ENCODE data around the gene CNGB1. TPM values are rescaled to one million over a fixed set of nuclear protein-coding genes. Genes with fewer than 3 reads are reported as not detected.

Gene CNGB1
- total and polyA plus RNA-seq, 2 of the 13 experiments (the other 11 are each of a cell fraction or from before 2014, with no cell fraction given), result 0.02 to 0.15 TPM

GRCh38 chr16:57957673-57958392, 13.1 kb downstream of the CNGB1 start (continued):
- TF ChIP-seq BRF2 (CRISPR knock-in tag; IDR thresholded peaks at IDR 0.05) (no peak), ZSCAN30 (CRISPR knock-in tag; IDR thresholded peaks at IDR 0.05) (no peak), MEIS2 (CRISPR knock-in tag; IDR thresholded peaks at IDR 0.05) (no peak), ZNF75D (CRISPR knock-in tag; IDR thresholded peaks at IDR 0.05; ENCODE audit: borderline replicate concordance) (no peak), MLLT10 (CRISPR knock-in tag; IDR thresholded peaks at IDR 0.05) (no peak), DR1 (CRISPR knock-in tag; IDR thresholded peaks at IDR 0.05) (no peak), MAF1 (CRISPR knock-in tag; IDR thresholded peaks at IDR 0.05; ENCODE audit: borderline replicate concordance) (no peak)
- TF ChIP-seq, protein P1, sequence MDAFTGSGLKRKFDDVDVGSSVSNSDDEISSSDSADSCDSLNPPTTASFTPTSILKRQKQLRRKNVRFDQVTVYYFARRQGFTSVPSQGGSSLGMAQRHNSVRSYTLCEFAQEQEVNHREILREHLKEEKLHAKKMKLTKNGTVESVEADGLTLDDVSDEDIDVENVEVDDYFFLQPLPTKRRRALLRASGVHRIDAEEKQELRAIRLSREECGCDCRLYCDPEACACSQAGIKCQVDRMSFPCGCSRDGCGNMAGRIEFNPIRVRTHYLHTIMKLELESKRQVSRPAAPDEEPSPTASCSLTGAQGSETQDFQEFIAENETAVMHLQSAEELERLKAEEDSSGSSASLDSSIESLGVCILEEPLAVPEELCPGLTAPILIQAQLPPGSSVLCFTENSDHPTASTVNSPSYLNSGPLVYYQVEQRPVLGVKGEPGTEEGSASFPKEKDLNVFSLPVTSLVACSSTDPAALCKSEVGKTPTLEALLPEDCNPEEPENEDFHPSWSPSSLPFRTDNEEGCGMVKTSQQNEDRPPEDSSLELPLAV (CRISPR knock-in tag; conservative IDR thresholded peaks at IDR 0.05; ENCODE audit: low read depth), result no peak

DNA sequence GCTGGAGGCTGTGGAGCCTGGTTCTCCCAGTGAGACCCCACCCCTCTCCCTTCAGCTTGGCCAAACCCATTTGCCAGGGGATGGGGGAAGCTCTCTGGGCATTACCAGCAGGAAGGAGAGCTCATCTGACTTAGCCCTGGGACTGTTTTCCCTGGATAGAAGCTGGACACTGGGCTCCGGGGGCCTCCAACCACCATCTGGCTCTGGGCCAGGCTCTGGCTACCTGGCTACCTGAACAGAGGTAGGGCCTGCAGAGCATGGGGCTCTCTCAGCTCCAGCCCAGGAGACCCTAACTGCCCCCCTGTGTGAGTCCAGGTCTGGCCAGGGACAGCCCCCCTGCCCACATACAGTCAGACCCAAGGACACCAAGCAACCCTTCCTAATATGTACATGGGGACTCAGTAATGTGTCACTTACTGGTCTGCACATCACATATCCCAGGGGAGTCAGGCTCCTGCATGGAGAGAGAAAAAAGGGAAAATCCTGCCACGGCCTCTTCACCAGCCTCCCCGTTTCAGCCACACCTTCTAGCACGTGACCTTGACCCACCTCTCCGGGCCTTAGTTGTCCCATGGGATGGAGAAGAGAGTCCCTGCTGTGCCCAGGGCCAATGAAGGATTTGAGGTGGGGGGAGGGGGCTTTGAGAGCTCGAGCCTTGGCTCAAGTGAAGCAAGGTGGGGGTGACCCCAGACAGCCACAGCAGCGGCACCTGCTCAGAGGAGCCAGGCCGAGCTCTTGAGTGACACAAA, 13.8 kb downstream of the CNGB1 start:
- no peaks in the 10 kb centered on the region for H4K20me1 ChIP-seq (ENCODE audit: insufficient read depth, low read length)
- BruUV-seq (replicated peaks), result no TSS peak
- no peak for FAIRE-seq
- POLR2A ChIA-PET, result no interaction called here
- intact Hi-C loops (cut with micrococcal nuclease; ENCODE audit: unreplicated experiment) (no loop called here), in situ Hi-C loops (cut with HindIII; ENCODE audit: extremely low pct_ligation_motif_present, low pct_unique_long_range_greater_than_20kb) (no loop called here)
- no peak for DNase-seq (ENCODE audit: low spot score)
- H3K9ac ChIP-seq (ENCODE audit: insufficient read depth, low read depth, low read length), result no peak overlapping the region
- H3K27me3 ChIP-seq (ENCODE audit: control insufficient read depth in 1 of 2, insufficient read depth in 2 of 2, low read length in 2 of 2), result peaks cover 5 to 61% of the 10 kb centered on the region in 2 experiments; a peak in 4 of 5 replicates
- H3K27ac ChIP-seq (ENCODE audit: extremely low read length, insufficient read depth, low read length), result no peak overlapping the region
- H2AFZ ChIP-seq (ENCODE audit: low read length), result no peak overlapping the region
- peaks cover 30% of the 10 kb centered on the region for H3K4me1 ChIP-seq (ENCODE audit: insufficient read depth, low read length)
- WGBS (ENCODE audit: low lambda C conversion rate), result 16% methylated on average over 8 of the region's 8 CpGs
- peak overlapping the region in 1 of 3 experiments; percentile 39; a peak in 1 of 6 replicates for H3K4me3 ChIP-seq (replicated peaks in 1 of 3; ENCODE audit: insufficient read depth in 1 of 3, low read depth in 2 of 3, low read length in 3 of 3)
- H3K36me3 ChIP-seq (replicated peaks in 1 of 2; ENCODE audit: control insufficient read depth in 1 of 2, insufficient read depth in 2 of 2, low read length in 2 of 2), result no peaks in the 10 kb centered on the region
- H3K9me3 ChIP-seq (ENCODE audit: low read length), result no peaks in the 10 kb centered on the region
- no peaks in the 10 kb centered on the region for H3K79me2 ChIP-seq (ENCODE audit: insufficient read depth, low read length)
- ATAC-seq, result peak; percentile 4
- CTCF ChIA-PET (ENCODE audit: low intra/inter-chr PET ratio, low total read pairs), result no interaction called here
- H3K4me2 ChIP-seq (ENCODE audit: low read depth, low read length), result peak overlapping the region; percentile 43
- TF ChIP-seq SP5 (CRISPR knock-in tag; IDR thresholded peaks at IDR 0.05; ENCODE audit: borderline replicate concordance, low read depth) (no peak), BHLHE40 (IDR thresholded peaks at IDR 0.05; ENCODE audit: low read length) (peak; percentile 49; the same call in 1 of the 2 replicates)
- TF ChIP-seq, protein P2, sequence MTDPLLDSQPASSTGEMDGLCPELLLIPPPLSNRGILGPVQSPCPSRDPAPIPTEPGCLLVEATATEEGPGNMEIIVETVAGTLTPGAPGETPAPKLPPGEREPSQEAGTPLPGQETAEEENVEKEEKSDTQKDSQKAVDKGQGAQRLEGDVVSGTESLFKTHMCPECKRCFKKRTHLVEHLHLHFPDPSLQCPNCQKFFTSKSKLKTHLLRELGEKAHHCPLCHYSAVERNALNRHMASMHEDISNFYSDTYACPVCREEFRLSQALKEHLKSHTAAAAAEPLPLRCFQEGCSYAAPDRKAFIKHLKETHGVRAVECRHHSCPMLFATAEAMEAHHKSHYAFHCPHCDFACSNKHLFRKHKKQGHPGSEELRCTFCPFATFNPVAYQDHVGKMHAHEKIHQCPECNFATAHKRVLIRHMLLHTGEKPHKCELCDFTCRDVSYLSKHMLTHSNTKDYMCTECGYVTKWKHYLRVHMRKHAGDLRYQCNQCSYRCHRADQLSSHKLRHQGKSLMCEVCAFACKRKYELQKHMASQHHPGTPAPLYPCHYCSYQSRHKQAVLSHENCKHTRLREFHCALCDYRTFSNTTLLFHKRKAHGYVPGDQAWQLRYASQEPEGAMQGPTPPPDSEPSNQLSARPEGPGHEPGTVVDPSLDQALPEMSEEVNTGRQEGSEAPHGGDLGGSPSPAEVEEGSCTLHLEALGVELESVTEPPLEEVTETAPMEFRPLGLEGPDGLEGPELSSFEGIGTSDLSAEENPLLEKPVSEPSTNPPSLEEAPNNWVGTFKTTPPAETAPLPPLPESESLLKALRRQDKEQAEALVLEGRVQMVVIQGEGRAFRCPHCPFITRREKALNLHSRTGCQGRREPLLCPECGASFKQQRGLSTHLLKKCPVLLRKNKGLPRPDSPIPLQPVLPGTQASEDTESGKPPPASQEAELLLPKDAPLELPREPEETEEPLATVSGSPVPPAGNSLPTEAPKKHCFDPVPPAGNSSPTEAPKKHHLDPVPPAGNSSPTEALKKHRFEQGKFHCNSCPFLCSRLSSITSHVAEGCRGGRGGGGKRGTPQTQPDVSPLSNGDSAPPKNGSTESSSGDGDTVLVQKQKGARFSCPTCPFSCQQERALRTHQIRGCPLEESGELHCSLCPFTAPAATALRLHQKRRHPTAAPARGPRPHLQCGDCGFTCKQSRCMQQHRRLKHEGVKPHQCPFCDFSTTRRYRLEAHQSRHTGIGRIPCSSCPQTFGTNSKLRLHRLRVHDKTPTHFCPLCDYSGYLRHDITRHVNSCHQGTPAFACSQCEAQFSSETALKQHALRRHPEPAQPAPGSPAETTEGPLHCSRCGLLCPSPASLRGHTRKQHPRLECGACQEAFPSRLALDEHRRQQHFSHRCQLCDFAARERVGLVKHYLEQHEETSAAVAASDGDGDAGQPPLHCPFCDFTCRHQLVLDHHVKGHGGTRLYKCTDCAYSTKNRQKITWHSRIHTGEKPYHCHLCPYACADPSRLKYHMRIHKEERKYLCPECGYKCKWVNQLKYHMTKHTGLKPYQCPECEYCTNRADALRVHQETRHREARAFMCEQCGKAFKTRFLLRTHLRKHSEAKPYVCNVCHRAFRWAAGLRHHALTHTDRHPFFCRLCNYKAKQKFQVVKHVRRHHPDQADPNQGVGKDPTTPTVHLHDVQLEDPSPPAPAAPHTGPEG (CRISPR knock-in tag; IDR thresholded peaks at IDR 0.05), result no peak

All from HepG2 (cell line).